LNCaP clone FGC (cell line): ENCODE data around the gene KCNMB1.
"Not testable (repeated sequence)": the region's sequence is repeated elsewhere in the genome, so short reads cannot be mapped to it uniquely, and the experiment has no call there.

Source experiments
- DNase-seq: peaks from one replicate; pipeline ENCODE4 v3.0.0-alpha.2; 2011; ENCODE audit warnings: low read depth
- H3K4me3 ChIP-seq: 2 replicates; pipeline ENCODE4 v1.5.1; 2011; ENCODE audit warnings: mild to moderate bottlenecking, low read depth, low read length, control low read depth
- TF ChIP-seq, protein P1 (sequence below): IDR thresholded peaks from 2 replicates; pipeline ENCODE4 v1.5.1; 2012; ENCODE audit warnings: mild to moderate bottlenecking; ENCODE audit not compliant: control insufficient read depth, insufficient read depth; ENCODE audit errors: extremely low read depth

Gene KCNMB1

DNA sequence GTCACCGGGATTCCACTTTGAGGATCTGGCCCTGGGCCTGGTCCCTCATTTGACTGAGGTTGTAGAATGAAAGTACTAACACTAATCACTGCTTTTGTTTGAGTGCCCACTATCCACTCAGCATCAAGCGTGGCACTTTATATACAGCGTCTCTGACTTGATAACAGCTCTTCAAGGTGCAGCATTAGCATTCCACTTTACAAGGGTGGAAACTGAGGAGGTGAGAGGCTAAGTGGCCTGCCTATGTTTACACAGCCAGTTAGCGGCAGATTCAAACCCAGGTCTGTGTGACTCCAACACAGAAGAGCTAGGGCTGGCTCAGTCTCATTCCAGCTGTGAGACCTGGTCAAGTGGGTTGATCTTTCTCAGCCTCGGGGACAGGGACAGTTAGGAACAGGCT, 5.9 kb downstream of the KCNMB1 start:
- H3K4me3 ChIP-seq: no peak overlapping the region
- TF ChIP-seq, protein P1, sequence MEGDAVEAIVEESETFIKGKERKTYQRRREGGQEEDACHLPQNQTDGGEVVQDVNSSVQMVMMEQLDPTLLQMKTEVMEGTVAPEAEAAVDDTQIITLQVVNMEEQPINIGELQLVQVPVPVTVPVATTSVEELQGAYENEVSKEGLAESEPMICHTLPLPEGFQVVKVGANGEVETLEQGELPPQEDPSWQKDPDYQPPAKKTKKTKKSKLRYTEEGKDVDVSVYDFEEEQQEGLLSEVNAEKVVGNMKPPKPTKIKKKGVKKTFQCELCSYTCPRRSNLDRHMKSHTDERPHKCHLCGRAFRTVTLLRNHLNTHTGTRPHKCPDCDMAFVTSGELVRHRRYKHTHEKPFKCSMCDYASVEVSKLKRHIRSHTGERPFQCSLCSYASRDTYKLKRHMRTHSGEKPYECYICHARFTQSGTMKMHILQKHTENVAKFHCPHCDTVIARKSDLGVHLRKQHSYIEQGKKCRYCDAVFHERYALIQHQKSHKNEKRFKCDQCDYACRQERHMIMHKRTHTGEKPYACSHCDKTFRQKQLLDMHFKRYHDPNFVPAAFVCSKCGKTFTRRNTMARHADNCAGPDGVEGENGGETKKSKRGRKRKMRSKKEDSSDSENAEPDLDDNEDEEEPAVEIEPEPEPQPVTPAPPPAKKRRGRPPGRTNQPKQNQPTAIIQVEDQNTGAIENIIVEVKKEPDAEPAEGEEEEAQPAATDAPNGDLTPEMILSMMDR: no peak
- DNase-seq: no peak

DNA sequence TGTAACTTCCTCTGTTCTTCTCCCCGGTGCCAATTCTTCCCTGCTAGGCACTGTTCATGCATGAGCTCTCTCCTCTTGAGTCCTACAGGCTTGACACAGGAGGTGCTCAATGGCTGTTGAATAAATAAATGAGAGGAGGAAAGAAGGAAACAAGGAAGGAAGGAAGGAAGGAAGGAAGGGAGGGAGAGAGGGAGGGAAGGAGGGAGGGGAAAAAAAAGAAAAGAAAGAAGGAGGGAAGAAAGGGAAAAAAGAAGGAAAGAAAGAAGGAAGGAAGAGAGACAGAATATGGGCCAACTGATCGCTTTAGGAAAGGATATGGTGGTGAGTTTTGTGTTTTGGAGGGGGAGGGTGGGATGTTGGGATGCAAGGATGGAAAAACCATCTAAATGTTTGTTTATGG, 6.4 kb downstream of the KCNMB1 start:
- H3K4me3 ChIP-seq: no peak overlapping the region
- TF ChIP-seq, protein P1: no peak
- no peak for DNase-seq

- no peak for DNase-seq
- TF ChIP-seq, protein P1: no peak
- no peak overlapping the region for H3K4me3 ChIP-seq
Observed at GRCh38 chr5:170380361-170380951, 8.7 kb downstream of the KCNMB1 start.

GRCh38 chr5:170378740-170379139, 10.4 kb downstream of the KCNMB1 start:
- no peak for DNase-seq
- H3K4me3 ChIP-seq: no peak overlapping the region
- TF ChIP-seq, protein P1: no peak

- H3K4me3 ChIP-seq: no peak overlapping the region
- TF ChIP-seq, protein P1: no peak
- DNase-seq: no peak
Observed at GRCh38 chr5:170377027-170377426, 12.1 kb downstream of the KCNMB1 start.

DNA sequence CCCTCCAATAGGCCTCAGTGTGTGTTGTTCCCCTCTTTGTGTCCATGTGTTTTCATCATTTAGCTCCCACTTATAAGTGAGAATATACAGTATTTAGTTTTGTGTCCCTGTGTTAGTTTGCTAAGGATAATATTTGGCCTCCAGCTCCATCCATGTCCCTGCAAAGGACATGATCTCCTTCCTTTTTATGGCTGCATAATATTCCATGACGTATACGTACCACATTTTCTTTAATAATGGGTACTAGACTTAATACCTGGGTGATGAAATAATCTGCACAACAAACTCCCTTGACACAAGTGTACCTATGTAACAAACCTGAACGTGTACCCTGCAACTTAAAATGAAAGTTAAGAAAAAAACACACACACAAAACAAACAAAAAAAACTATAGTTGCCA, 12.6 kb downstream of the KCNMB1 start:
- not testable (repeated sequence) for DNase-seq, H3K4me3 ChIP-seq

GRCh38 chr5:170375283-170375682, 13.9 kb downstream of the KCNMB1 start:
- TF ChIP-seq, protein P1: no peak

DNA sequence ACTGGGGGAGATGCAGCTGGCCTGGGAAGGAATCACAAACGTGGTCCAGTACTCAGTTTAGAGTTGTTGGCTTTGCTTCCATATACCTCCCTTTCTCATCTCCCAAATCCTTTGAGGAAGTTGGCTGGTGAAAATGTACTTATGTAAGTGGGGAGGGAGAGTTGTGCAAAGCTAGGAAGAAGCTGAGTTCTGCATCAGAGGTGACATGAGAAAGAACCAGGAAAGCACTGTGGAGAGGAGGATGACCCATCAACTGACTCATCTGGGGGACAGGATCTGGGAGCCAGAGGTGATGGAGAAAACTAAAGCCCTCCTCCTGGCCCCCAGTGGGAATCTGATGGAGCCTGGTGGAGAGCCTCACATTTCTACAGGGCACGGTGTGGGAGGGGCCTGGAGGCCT, 16.2 kb downstream of the KCNMB1 start:
- TF ChIP-seq, protein P1: no peak
- no peak for DNase-seq
- H3K4me3 ChIP-seq: no peak overlapping the region

More at GRCh38 chr5:170375283-170375682, 13.9 kb downstream of the KCNMB1 start:
- H3K4me3 ChIP-seq: no peak overlapping the region
- no peak for DNase-seq
